ENCODE measurements around the gene PDE8A. TPM values are rescaled to one million over a fixed set of nuclear protein-coding genes. Genes with fewer than 3 reads are reported as not detected.

The PDE8A gene
- total and polyA plus RNA-seq, 2 of the 13 experiments (the other 11 are each of a cell fraction or from before 2014, with no cell fraction given): 26.3 to 48.5 TPM

GRCh38 chr15:84981054-84981710 is 474 bp upstream of the PDE8A start (continued):
- TF ChIP-seq ZBTB4 (CRISPR knock-in tag; IDR thresholded peaks at IDR 0.05; ENCODE audit: borderline replicate concordance): no peak
- TF ChIP-seq FOXK1 (CRISPR knock-in tag; IDR thresholded peaks at IDR 0.05; ENCODE audit: borderline replicate concordance, low read depth): peak; percentile 70; the same call in 1 of the 2 replicates
- peak; percentile 79 for TF ChIP-seq ETV6 (CRISPR knock-in tag; conservative IDR thresholded peaks at IDR 0.05)
- no peak for TF ChIP-seq TAF15 (IDR thresholded peaks at IDR 0.05; ENCODE audit: low read depth, low read length, poor library complexity, severe bottlenecking)
- TF ChIP-seq ZNF660 (CRISPR knock-in tag; IDR thresholded peaks at IDR 0.05; ENCODE audit: borderline replicate concordance, low read depth): no peak
- TF ChIP-seq ZNF782 (CRISPR knock-in tag; IDR thresholded peaks at IDR 0.05; ENCODE audit: borderline replicate concordance): no peak; the same call in 1 of the 2 replicates
- peak; percentile 82 for TF ChIP-seq ZNF790 (CRISPR knock-in tag; IDR thresholded peaks at IDR 0.05; ENCODE audit: borderline replicate concordance)
- TF ChIP-seq RERE (CRISPR knock-in tag; IDR thresholded peaks at IDR 0.05; ENCODE audit: low read depth): 0 out of 2 replicates have a peak, but pooled peaks have one; percentile 36
- TF ChIP-seq ZMYM2 (CRISPR knock-in tag; IDR thresholded peaks at IDR 0.05): peak; percentile 96
- peak; percentile 86 for TF ChIP-seq TFDP2 (CRISPR knock-in tag; IDR thresholded peaks at IDR 0.05)
- peak; percentile 80; the same call in 1 of the 2 replicates for TF ChIP-seq ZSCAN20 (CRISPR knock-in tag; IDR thresholded peaks at IDR 0.05; ENCODE audit: borderline replicate concordance)
- peak; percentile 43; the same call in 1 of the 2 replicates for TF ChIP-seq ZNF362 (CRISPR knock-in tag; IDR thresholded peaks at IDR 0.05; ENCODE audit: borderline replicate concordance)
- no peak for TF ChIP-seq GLI4 (CRISPR knock-in tag; IDR thresholded peaks at IDR 0.05; ENCODE audit: borderline replicate concordance)
- TF ChIP-seq POLR2G (IDR thresholded peaks at IDR 0.05; ENCODE audit: low read depth, low read length): no peak
- TF ChIP-seq ZBTB14 (CRISPR knock-in tag; IDR thresholded peaks at IDR 0.05): peak; percentile 89
